H9 (cell line): ENCODE measurements around the gene CEP43. TPM values are rescaled to one million over a fixed set of nuclear protein-coding genes. Genes with fewer than 3 reads are reported as not detected.
A peak's percentile ranks its signal among the peaks of the same experiment; 100 is the strongest.
"Not testable (repeated sequence)": the region's sequence is repeated elsewhere in the genome, so short reads cannot be mapped to it uniquely, and the experiment has no call there.

ENCODE experiments used
- DNase-seq: peaks from one replicate; pipeline ENCODE4 v3.0.0-alpha.2; 2017
- H2AFZ ChIP-seq: one replicate; pipeline ENCODE4 v1.6.1; 2013; ENCODE audit warnings: mild to moderate bottlenecking, low read length, control low read depth, moderate library complexity
- H2AK5ac ChIP-seq: 2 replicates; pipeline ENCODE4 v1.6.1; 2013; ENCODE audit warnings: low read length, control low read depth, mixed read lengths; ENCODE audit not compliant: insufficient read length
- H2BK120ac ChIP-seq: one replicate; pipeline ENCODE4 v1.6.1; 2013; ENCODE audit warnings: low read depth, mild to moderate bottlenecking, low read length, control low read depth, inconsistent platforms; ENCODE audit not compliant: poor library complexity, severe bottlenecking
- H2BK12ac ChIP-seq: 2 replicates; pipeline ENCODE4 v1.6.1; 2013; ENCODE audit warnings: low read length, control low read depth, mixed read lengths, low read depth; ENCODE audit not compliant: insufficient read length
- H2BK15ac ChIP-seq: 2 replicates; pipeline ENCODE4 v1.6.1; 2013; ENCODE audit warnings: low read depth, low read length, control low read depth
- H2BK20ac ChIP-seq: one replicate; pipeline ENCODE4 v1.6.1; 2013; ENCODE audit warnings: low read depth, mild to moderate bottlenecking, low read length, control low read depth, inconsistent platforms; ENCODE audit not compliant: poor library complexity, severe bottlenecking
- H2BK5ac ChIP-seq: 2 replicates; pipeline ENCODE4 v1.6.1; 2013; ENCODE audit warnings: low read length, control low read depth, mixed read lengths; ENCODE audit not compliant: insufficient read length
- H3K14ac ChIP-seq: 2 replicates; pipeline ENCODE4 v1.6.1; 2013; ENCODE audit warnings: low read length, control low read depth; ENCODE audit not compliant: insufficient read depth
- H3K18ac ChIP-seq: 2 replicates; pipeline ENCODE4 v1.6.1; 2013; ENCODE audit warnings: low read depth, mild to moderate bottlenecking, mixed read lengths, low read length, control low read depth; ENCODE audit not compliant: insufficient read length
- H3K23ac ChIP-seq: 2 replicates; pipeline ENCODE4 v1.6.1; 2013; ENCODE audit warnings: low read length, control low read depth, mixed read lengths, low read depth; ENCODE audit not compliant: insufficient read length
- H3K23me2 ChIP-seq: 2 replicates; pipeline ENCODE4 v1.6.1; 2013; ENCODE audit warnings: low read depth, mild to moderate bottlenecking, mixed read lengths, low read length, control low read depth; ENCODE audit not compliant: insufficient read length, poor library complexity, severe bottlenecking
- H3K27ac ChIP-seq: 2 replicates; pipeline ENCODE4 v1.5.1; 2013; ENCODE audit warnings: low read length, control low read depth, mixed read lengths, low read depth; ENCODE audit not compliant: insufficient read length
- H3K27me3 ChIP-seq: 2 replicates; pipeline ENCODE4 v1.6.1; 2013; ENCODE audit warnings: low read length, control low read depth, inconsistent platforms; ENCODE audit not compliant: insufficient read depth
- H3K4ac ChIP-seq: 2 replicates; pipeline ENCODE4 v1.6.1; 2013; ENCODE audit warnings: low read depth, mild to moderate bottlenecking, control low read depth, inconsistent platforms, low read length, moderate library complexity
- H3K4me1 ChIP-seq: 2 replicates; pipeline ENCODE4 v1.6.1; 2013; ENCODE audit warnings: low read length, control low read depth, inconsistent platforms; ENCODE audit not compliant: insufficient read depth
- H3K4me2 ChIP-seq: 2 replicates; pipeline ENCODE4 v1.6.1; 2013; ENCODE audit warnings: low read length, control low read depth, mixed read lengths; ENCODE audit not compliant: insufficient read length, insufficient read depth
- H3K56ac ChIP-seq: 2 replicates; pipeline ENCODE4 v1.6.1; 2013; ENCODE audit warnings: low read depth, mild to moderate bottlenecking, mixed read lengths, low read length, control low read depth; ENCODE audit not compliant: insufficient read length
- H3K79me1 ChIP-seq: 2 replicates; pipeline ENCODE4 v1.6.1; 2013; ENCODE audit warnings: low read depth, mild to moderate bottlenecking, moderate library complexity, low read length, control low read depth, inconsistent platforms; ENCODE audit not compliant: insufficient read depth, poor library complexity, severe bottlenecking
- H3K79me2 ChIP-seq: 2 replicates; pipeline ENCODE4 v1.6.1; 2013; ENCODE audit warnings: low read length, control low read depth, inconsistent platforms; ENCODE audit not compliant: insufficient read depth
- H3K9ac ChIP-seq: 2 replicates; pipeline ENCODE4 v1.6.1; 2013; ENCODE audit warnings: low read length, control low read depth, mixed read lengths; ENCODE audit not compliant: insufficient read length; ENCODE audit errors: extremely low read depth
- H3K9me3 ChIP-seq: one replicate; pipeline ENCODE4 v1.6.1; 2013; ENCODE audit warnings: low read depth, low read length, inconsistent platforms; ENCODE audit not compliant: control insufficient read depth
- H3T11ph ChIP-seq: one replicate; pipeline ENCODE4 v1.6.1; 2013; ENCODE audit warnings: mild to moderate bottlenecking, low read length, control low read depth, inconsistent platforms
- H4K20me1 ChIP-seq: one replicate; pipeline ENCODE4 v1.6.1; 2013; ENCODE audit not compliant: control insufficient read depth, insufficient read length, insufficient read depth
- H4K5ac ChIP-seq: 2 replicates; pipeline ENCODE4 v1.6.1; 2013; ENCODE audit warnings: low read depth, mild to moderate bottlenecking, mixed read lengths, low read length, control low read depth; ENCODE audit not compliant: insufficient read length
- H4K8ac ChIP-seq: replicated peaks from 2 replicates; pipeline ENCODE4 v1.6.1; 2013; ENCODE audit warnings: low read length, control low read depth, mixed read lengths, low read depth; ENCODE audit not compliant: insufficient read length
- H4K91ac ChIP-seq: 2 replicates; pipeline ENCODE4 v1.6.1; 2013; ENCODE audit warnings: low read depth, mild to moderate bottlenecking, moderate library complexity, mixed read lengths, low read length, control low read depth; ENCODE audit not compliant: insufficient read length
- H3K27ac Mint-ChIP-seq, 3 experiments: 2 replicates in 2 of 3; 3 replicates in 1 of 3; pipeline ENCODE4 v1.8.0; 2020 to 2021; ENCODE audit warnings: mixed read lengths in 3 of 3, mild to moderate bottlenecking in 1 of 3, moderate library complexity in 1 of 3
- H3K27me3 Mint-ChIP-seq: 2 replicates; pipeline ENCODE4 v1.8.0; 2021; ENCODE audit warnings: low read depth, mild to moderate bottlenecking, moderate library complexity, mixed read lengths
- H3K36me3 Mint-ChIP-seq, 3 experiments: 2 replicates in 2 of 3; 3 replicates in 1 of 3; pipeline ENCODE4 v1.8.0; 2020 to 2021; ENCODE audit warnings: low read depth in 3 of 3, mixed read lengths in 3 of 3; ENCODE audit not compliant: insufficient read depth in 1 of 3
- H3K4me1 Mint-ChIP-seq, 2 experiments: 2 replicates each; pipeline ENCODE4 v1.8.0; 2020; ENCODE audit warnings: mixed read lengths in 2 of 2
- H3K4me3 Mint-ChIP-seq, 2 experiments: 2 replicates in 1 of 2; 3 replicates in 1 of 2; pipeline ENCODE4 v1.8.0; 2020 to 2021; ENCODE audit warnings: mild to moderate bottlenecking in 2 of 2, mixed read lengths in 2 of 2, moderate library complexity in 1 of 2
- H3K9me3 Mint-ChIP-seq, 2 experiments: 2 replicates in 1 of 2; 3 replicates in 1 of 2; pipeline ENCODE4 v1.8.0; 2020; ENCODE audit warnings: mild to moderate bottlenecking in 2 of 2, mixed read lengths in 2 of 2, moderate library complexity in 1 of 2
- CTCF ChIP-seq: fragments of 200-600 bp; sonication (generic); conservative IDR thresholded peaks from 3 replicates; pipeline ENCODE4 v1.8.0; 2021; ENCODE audit warnings: antibody characterized with exemption, mild to moderate bottlenecking
- WGBS: extraction: QIAGEN DNeasy Blood & Tissue Kit; methylation state at CpG from one replicate; pipeline ENCODE4 v1.1.7; 2013; ENCODE audit warnings: missing lambda C conversion rate, low lambda C conversion rate, mixed read lengths; ENCODE audit not compliant: insufficient read length; ENCODE audit errors: extremely low coverage; 5-methylcytosine and 5-hydroxymethylcytosine counted together
- total RNA-seq: library from RNA; stranded (reverse); gene quantifications from 2 replicates; pipeline ENCODE4 v1.2.1, GENCODE V29; 2021

Gene CEP43
- total RNA-seq, 1 experiment from 2014 or later, result 33.6 TPM

GRCh38 chr6:166950892-166951669 is 48.1 kb upstream of the CEP43 start:
- not testable (repeated sequence) for H3K56ac ChIP-seq, H2BK5ac ChIP-seq, H2AFZ ChIP-seq, H2BK20ac ChIP-seq, H3K9ac ChIP-seq, H2AK5ac ChIP-seq, H2BK15ac ChIP-seq, H3K79me1 ChIP-seq, H3K4me2 ChIP-seq, H4K5ac ChIP-seq, H3K27ac Mint-ChIP-seq, H4K8ac ChIP-seq, H3K14ac ChIP-seq, H3K4me1 ChIP-seq, H3K23ac ChIP-seq, H3K4ac ChIP-seq, H3T11ph ChIP-seq, H3K9me3 ChIP-seq, H4K20me1 ChIP-seq, H3K18ac ChIP-seq, H3K79me2 ChIP-seq, H3K23me2 ChIP-seq, H4K91ac ChIP-seq, H3K27me3 ChIP-seq, H2BK12ac ChIP-seq, H2BK120ac ChIP-seq, H3K27me3 Mint-ChIP-seq, H3K27ac ChIP-seq
- H3K4me1 Mint-ChIP-seq, result peaks cover 20 to 26% of the 10 kb centered on the region in 2 experiments
- H3K9me3 Mint-ChIP-seq, result peaks cover 0 to 12% of the 10 kb centered on the region in 2 experiments; a peak in 2 of 5 replicates
- WGBS, result no CpG with 5 or more reads among the region's 17 CpGs
- H3K36me3 Mint-ChIP-seq, result peaks cover 18 to 33% (median 22%) of the 10 kb centered on the region in 3 experiments
- peak; percentile 85 for TF ChIP-seq CTCF
- DNase-seq, result peak; percentile 82
- peak overlapping the region in 1 of 2 experiments; percentile 16; a peak in 1 of 5 replicates for H3K4me3 Mint-ChIP-seq
